Lung (tissue), 12 donors: ENCODE results near the gene NDE1. TPM values are rescaled to one million over a fixed set of nuclear protein-coding genes. Genes with fewer than 3 reads are reported as not detected.

Source experiments
- ATAC-seq: fragments of 200-7000 bp; cut with Tn5 transposase; one replicate; pipeline ENCODE4 v1.9.1; 2020; ENCODE audit warnings: moderate number of reproducible peaks; ENCODE audit not compliant: insufficient read depth, low FRiP score
- DNase-seq, 3 donors: peaks; one replicate each; pipeline ENCODE4 v3.0.0-alpha.2; 2013 to 2017
- H3K27ac ChIP-seq, 2 donors: one replicate each; pipeline ENCODE4 v1.5.1; 2013; ENCODE audit warnings: mild to moderate bottlenecking in 2 of 2, moderate library complexity in 2 of 2, control low read depth in 1 of 2, inconsistent platforms in 1 of 2, low read depth in 1 of 2, low read length in 1 of 2
- H3K27me3 ChIP-seq, 3 donors: one replicate each; pipeline ENCODE4 v1.5.1; 2013; ENCODE audit warnings: low read length in 2 of 3; ENCODE audit not compliant: control insufficient read depth in 3 of 3, insufficient read depth in 3 of 3
- H3K36me3 ChIP-seq, 4 donors: one replicate each; pipeline ENCODE4 v1.5.1; 2013; ENCODE audit warnings: low read length in 4 of 4, mild to moderate bottlenecking in 1 of 4, moderate library complexity in 1 of 4; ENCODE audit not compliant: control insufficient read depth in 4 of 4, insufficient read depth in 4 of 4
- H3K4me1 ChIP-seq, 5 donors: one replicate each; pipeline ENCODE4 v1.5.1; 2013; ENCODE audit warnings: low read length in 5 of 5, mild to moderate bottlenecking in 2 of 5, moderate library complexity in 1 of 5; ENCODE audit not compliant: control insufficient read depth in 5 of 5, insufficient read depth in 5 of 5
- H3K4me3 ChIP-seq: one replicate; pipeline ENCODE4 v1.5.1; 2013; ENCODE audit warnings: mild to moderate bottlenecking, control low read depth, moderate library complexity
- H3K9ac ChIP-seq, 2 donors: one replicate each; pipeline ENCODE4 v1.5.1; 2013; ENCODE audit warnings: low read length in 2 of 2, control low read depth in 1 of 2; ENCODE audit not compliant: insufficient read depth in 1 of 2
- H3K9me3 ChIP-seq, 4 donors: one replicate each; pipeline ENCODE4 v1.5.1; 2013; ENCODE audit warnings: low read length in 3 of 4, mild to moderate bottlenecking in 1 of 4, moderate library complexity in 1 of 4; ENCODE audit not compliant: control insufficient read depth in 4 of 4, insufficient read depth in 3 of 4
- CTCF ChIP-seq: IDR thresholded peaks from 2 replicates; pipeline ENCODE4 v1.5.1; 2012; ENCODE audit warnings: mild to moderate bottlenecking; ENCODE audit errors: control extremely low read depth, extremely low read depth
- WGBS, 2 donors: extraction: QIAGEN DNeasy Blood & Tissue Kit; methylation state at CpG; one replicate each; pipeline ENCODE4 v1.1.7; 2013; 5-methylcytosine and 5-hydroxymethylcytosine counted together
- polyA plus RNA-seq, 2 donors: library from polyadenylated mRNA; stranded (reverse); fragments of 200-250 nt; gene quantifications; one replicate each; pipeline ENCODE4 v1.2.1, GENCODE V29; 2013
- total RNA-seq, 2 donors: library from RNA; depleted of rRNA in 1 of 2; stranded (reverse); fragments of >200 nt in 1 of 2; gene quantifications; one replicate each; pipeline ENCODE4 v1.2.1, GENCODE V29; 2014 to 2021
- donor health status: control.
- donor health status: control.
- donor health status: Bipolar disorder and iron deficiency.
- donor health status: healthy.
- donor health status: DM: yes; HTN: yes; CAD: no.

The NDE1 gene
- total and polyA plus RNA-seq, 4 donors, result 7.4 to 46.8 (median 22.5) TPM

- Histone ChIP-seq H3K27me3 (no peaks in the 10 kb centered on the region), H3K4me1 (peaks cover 0 to 4% (median 0%) of the 10 kb centered on the region in 5 donors), H3K4me3 (no peak overlapping the region), H3K36me3 (peaks cover 40 to 53% (median 48%) of the 10 kb centered on the region in 4 donors), H3K27ac (no peak overlapping the region), H3K9ac (no peak overlapping the region), H3K9me3 (no peaks in the 10 kb centered on the region)
- 90 to 91% methylated on average over 11 of the region's 11 CpGs for WGBS, 2 donors
- no peak for ATAC-seq
- DNase-seq, result no peak
- TF ChIP-seq CTCF, result no peak
These were observed 33.4 kb upstream of the NDE1 start for GRCh38 chr16:15616475-15617165.

GRCh38 chr16:15617901-15618300, 32.1 kb upstream of the NDE1 start:
- DNase-seq (no peak), ATAC-seq (no peak)
- Histone ChIP-seq H3K9ac (no peak overlapping the region), H3K9me3 (no peaks in the 10 kb centered on the region), H3K4me1 (peaks cover 0 to 4% (median 0%) of the 10 kb centered on the region in 5 donors), H3K36me3 (peaks cover 36 to 52% (median 42%) of the 10 kb centered on the region in 4 donors), H3K27ac (no peak overlapping the region), H3K27me3 (no peaks in the 10 kb centered on the region), H3K4me3 (no peak overlapping the region)
- WGBS, 2 donors, result 96 to 98% methylated on average over 4 of the region's 4 CpGs
- TF ChIP-seq CTCF, result no peak

GRCh38 chr16:15618392-15618791, 31.7 kb upstream of the NDE1 start:
- Histone ChIP-seq H3K9ac (no peak overlapping the region), H3K36me3 (peaks cover 37 to 51% (median 41%) of the 10 kb centered on the region in 4 donors), H3K27ac (no peak overlapping the region), H3K4me1 (peaks cover 0 to 4% (median 0%) of the 10 kb centered on the region in 5 donors), H3K9me3 (no peaks in the 10 kb centered on the region), H3K27me3 (no peaks in the 10 kb centered on the region), H3K4me3 (no peak overlapping the region)
- TF ChIP-seq CTCF, result no peak
- 85 to 99% methylated on average over 4 of the region's 4 CpGs for WGBS, 2 donors
- no peak for DNase-seq
- no peak for ATAC-seq
